ENCODE measurements around the gene HTR3B.
"Not testable (repeated sequence)": the region's sequence is repeated elsewhere in the genome, so short reads cannot be mapped to it uniquely, and the experiment has no call there.

Gene HTR3B

DNA sequence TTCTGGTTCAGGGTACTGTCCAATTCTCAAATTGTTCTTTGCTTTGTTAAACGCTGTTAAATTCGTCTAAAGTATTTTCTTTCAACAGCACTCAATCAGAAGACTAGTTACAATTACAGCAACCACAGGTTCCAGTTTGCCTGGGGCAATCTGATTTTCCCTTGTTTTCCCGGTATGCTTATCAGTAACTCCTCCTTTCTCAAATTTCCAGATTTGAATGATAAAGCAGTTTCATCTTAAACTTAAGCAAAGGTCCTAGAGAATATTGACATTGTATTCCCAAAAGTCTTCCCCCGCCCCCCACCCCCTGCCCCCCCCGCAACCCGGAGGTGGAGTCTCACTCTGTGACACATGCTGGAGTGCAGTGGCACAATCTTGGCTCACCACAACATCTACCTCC, 18.7 kb upstream of the HTR3B start:
- DNase-seq = no peak

DNA sequence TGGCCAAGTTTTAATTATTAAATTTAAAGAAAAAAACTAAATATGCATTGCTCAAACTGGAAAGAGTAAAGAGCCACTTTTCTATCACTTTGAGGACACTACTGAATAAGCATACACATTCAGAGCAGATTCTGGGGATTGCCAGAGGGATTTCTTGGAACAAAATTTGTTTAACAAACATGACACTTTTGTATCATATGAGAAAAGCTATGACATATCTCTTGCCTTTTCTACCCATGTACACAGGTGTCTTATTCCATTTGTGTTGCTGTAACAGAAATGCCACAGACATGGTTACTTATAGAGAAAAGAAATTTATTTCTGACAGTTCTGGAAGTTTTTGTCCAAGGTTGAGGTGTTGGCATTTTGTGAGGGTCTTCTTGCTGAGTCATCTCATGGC, 15.7 kb upstream of the HTR3B start:
- DNase-seq = no peak

DNA sequence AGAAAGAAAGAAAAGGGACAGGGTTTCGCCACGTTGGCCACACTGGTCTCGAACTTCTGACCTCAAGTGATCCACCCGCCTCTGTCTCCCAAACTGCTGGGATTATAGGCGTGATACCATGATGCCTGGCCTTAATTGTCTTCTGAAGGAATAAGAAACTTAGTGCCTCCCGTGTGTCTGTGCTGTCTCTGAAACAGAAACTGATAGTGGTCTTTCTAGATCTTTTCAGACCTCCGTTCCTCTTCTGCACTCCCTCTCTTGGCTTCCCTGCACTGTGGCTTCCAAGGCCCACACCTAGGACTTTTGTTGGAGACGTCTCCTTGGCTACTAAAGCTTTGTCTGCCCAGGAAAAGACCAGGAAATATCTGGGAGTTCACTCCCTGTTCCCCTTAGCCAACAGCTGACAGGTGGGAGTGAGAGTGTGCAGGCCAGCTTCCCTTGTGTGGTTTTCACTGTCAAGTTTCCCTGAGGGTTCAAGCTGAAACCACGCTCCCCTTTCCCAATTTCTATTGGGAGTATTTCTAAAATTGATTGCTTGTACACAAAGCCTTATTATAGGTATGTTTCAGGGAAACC, 10.1 kb upstream of the HTR3B start:
- no peak for DNase-seq

DNA sequence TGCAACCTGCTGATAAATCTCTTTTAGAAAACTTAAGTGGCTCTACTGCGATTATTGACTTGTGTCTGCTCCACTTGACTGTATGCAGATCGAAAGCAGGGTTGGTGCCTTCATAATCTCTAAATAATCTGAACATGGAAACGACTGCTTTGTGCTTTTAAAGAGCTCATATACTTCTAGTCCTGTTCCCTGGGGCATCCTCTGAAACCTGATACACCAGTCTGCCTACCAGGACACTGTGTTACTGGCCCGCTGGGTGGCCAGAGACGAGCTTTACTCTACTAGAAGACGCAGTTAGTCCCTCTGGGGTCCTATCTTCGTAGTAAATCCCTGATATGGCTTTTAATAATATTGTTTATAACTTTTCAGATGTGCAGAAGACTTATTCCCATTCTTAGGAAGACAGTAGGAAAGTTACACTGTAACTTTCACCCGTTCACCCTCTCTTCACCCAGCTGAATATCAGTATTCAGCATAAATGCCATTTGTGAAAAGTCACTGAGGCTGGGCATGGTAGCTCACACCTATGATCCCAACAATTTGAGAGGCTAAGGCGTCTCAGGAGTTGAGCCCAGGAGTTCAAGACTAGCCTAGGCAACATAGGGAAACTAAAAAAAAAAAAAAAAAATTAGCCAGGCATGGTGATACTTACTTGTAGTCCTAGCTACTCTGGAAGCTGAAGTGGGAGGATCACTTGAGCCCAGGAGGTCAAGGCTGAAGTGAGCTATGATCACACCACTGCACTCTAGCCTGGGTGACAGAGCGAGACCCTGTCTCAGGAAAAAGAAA, 9.0 kb upstream of the HTR3B start:
- no peak for DNase-seq

DNA sequence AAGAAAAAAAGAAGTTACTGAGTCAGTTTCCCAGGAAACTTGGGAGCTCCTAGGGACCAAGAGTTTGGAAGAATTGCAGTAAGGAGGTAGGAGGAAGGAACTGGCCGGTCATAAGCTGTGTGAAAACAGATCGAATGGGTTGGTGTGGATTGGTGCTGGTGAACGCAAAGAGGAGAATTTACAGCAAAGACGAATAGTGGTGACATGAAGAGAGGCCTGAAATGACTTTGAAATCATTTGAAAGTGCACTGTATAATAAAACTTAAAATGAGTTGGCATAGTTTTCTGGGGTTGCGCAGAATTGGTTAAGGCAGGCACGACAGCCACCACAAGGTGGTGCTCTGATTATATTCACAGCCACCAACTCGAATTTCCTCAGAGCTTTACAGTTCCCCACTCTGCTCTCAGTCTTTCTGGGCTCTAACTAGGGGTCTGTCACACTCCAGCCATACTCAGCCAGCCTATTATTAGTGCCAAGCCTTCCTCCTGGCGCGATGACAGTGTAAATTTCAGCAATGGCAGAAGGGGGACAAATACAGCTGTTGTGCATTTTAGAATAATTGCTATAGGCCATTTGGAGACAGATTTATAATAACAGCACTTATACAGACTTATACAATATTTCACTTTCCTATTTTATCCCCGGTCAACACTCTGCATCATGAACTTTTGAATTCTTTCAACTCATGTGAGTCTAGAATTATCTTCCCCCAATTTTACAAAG, 8.3 kb upstream of the HTR3B start:
- DNase-seq = no peak

DNA sequence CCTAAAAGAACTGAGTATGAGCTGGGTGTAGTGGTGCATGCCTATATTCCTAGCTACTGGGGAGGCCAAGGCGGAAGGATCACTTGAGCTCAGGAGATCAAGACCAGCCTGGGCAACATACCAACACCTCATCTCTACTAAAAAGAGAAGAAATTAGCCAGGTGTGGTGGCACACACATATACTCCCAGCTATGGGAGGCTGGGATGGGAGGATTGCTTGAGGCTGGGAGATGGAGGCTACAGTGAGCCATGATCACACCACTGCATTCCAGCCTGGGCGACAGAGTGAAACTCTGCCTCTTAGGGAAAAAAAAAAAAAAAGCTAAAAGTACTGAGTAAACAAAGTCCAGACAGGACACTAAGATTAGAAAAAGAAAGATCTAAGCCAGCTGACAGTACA, 3.5 kb upstream of the HTR3B start:
- no peak for DNase-seq

DNA sequence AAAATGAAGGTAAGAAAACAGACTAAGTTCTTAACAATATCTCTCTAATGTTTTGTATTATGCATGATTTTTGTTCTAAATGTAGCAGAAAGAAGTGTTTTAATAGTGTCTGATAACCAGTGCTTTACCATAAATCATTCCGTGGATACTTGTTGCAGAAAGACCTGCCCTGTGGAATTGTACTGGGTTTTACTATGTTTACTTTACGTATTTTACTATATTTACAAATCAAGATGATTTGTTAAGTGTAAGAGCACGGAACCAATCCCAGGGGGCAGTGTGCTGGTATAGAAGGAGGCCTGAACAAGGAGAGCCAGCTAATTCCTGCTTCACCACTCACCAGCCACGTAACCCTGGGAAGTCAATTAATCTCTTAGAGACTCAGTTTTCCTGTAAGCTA, 1.4 kb downstream of the HTR3B start:
- DNase-seq = no peak

DNA sequence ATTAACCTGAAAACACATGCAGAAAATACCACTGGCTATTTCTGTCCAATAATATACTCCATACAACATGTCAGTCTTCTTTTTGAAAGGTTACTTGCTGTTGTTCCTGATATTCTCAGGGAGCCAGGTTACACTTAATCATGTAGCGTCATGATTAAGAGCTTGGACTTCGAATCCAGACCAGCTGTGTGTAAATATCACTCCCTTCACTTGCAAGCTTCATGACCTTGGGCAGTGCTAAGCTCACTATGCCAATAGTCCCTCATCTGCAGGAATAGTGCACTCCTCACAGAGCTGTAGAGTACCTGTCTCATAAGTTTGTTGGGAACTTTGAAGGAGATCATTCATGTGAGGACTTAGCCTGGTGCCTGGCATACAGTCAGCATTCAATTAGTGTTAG, 1.9 kb downstream of the HTR3B start:
- DNase-seq = no peak

DNA sequence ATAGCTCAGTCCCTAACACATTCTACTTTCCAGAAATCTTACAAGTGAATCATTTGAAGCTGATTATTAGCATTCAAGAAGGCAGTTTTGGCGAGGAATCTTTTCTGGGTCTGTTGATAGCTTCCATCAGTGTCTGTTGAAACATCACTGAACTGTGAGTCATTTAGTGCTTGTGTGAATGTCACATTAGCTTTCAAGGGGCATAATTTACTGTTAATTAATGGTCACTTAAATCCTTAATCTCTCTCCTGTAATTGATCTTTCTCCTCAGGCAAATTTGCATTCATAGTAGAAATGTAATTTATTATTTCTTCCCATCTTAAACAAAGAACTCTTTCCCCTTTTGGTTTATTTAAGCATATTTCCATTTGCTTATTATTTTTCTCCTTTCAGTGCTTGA, 2.6 kb downstream of the HTR3B start:
- no peak for DNase-seq

DNA sequence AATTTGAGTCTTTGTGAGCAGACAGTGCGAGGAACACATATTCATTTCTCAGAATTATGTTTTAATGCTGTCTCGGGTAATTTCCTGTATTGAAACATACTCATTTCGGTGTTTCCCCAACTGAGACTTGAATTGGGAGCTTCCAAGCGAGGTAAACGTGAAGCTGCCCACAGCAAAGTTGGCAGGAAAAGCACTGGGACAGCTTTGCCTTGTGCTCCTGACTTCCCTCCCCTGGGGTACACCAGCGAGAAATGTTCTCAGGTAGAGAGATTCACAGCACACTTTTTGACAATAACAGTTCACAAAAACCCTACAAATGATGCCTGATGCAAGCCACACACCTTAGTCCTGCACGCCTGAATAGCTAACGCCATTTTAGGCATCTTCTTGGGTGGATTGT, 3.1 kb downstream of the HTR3B start:
- DNase-seq = no peak

DNA sequence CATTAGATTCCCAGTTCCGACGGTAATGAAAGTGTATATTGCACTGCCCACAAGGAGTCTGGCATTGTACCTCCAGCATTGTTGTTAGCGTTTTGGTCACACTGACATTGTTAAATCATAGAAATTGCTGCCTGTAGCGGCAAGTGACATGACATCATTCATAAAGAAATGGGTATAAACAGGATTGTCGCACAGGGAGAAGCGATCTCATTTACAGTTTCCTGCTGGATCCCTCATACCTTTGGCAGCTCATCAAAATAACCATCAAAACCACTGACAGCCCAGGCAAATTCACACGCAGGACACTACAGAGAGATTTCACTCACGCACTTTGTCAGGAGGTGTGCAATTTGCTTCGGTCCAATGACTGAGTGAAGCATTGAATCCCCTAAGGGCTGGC, 3.5 kb downstream of the HTR3B start:
- DNase-seq = no peak

DNA sequence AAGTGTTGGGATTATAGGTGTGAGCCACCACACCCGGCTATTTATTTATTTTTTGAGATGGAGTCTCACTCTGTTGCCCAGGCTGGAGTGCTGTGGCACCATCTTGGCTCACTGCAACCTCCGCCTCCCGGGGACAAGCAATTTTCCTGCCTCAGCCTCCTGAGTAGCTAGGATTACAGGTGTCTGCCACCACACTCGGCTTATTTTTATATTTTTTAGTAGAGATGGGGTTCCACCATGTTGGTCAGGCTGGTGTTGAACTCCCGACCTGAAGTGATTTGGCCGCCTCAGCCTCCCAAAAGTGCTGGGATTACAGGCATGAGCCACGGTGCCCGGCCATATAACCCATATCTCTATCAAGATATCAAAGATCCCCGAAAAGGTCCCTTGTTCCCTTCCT, 6.9 kb downstream of the HTR3B start:
- DNase-seq = not testable (repeated sequence)

DNA sequence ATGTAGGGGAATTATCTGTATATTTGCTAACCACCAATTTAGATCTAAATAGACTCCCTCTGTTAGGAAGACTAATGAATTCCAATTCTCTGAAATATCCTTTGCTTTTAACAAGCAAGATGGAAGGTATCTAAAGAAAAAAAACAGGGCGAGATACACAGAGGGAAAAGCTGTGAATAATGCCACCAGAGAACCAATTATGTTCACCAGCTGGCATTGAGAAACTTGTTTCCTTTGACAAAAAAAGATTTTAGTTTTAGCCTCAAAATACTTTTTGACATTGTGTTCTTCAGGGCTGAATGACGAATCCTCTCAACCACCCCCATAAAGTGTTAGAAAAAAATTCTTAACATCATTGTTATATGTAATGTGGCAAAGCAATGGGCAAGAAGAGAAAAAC, 19.0 kb downstream of the HTR3B start:
- no peak for DNase-seq

DNA sequence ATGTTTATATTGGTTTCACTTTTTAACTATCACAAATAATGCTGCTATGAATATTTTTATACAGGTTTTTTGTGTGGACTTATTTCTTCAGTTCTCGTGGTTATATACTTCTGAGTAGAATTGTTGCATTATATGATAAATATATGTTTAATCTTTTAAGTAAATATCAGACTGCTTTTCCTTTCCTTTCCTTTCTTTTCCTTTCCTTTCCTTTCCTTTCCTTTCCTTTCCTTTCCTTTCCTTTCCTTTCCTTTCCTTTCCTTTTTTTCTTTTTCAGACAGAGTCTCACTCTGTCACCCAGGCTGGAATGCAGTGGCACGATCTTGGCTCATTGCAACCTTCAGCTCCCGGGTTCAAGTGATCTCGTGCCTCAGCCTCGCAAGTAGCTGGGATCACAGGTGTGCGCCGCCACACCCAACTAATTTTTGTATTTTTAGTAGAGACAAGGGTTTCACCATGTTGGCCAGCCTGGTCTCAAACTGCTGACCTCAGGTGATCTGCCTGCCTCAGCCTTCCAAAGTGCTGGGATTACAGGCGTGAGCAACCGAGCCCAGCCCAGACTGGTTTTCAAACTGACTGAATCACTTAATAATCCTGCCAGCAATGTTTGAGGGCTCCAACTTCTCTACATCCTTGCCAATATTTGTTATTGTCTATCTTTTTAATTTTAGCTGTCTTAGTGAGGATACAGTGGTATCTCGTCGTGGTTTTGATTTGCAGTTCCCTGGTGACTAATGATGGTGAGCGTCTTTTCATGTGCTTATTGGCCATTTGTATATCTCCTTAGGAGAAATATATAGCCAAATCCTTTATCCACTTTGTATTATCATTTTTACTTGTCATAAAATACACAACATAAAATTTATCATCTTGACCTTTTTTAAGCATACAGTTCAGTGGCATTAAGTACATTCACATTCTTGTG, 21.9 kb downstream of the HTR3B start:
- no peak for DNase-seq

DNA sequence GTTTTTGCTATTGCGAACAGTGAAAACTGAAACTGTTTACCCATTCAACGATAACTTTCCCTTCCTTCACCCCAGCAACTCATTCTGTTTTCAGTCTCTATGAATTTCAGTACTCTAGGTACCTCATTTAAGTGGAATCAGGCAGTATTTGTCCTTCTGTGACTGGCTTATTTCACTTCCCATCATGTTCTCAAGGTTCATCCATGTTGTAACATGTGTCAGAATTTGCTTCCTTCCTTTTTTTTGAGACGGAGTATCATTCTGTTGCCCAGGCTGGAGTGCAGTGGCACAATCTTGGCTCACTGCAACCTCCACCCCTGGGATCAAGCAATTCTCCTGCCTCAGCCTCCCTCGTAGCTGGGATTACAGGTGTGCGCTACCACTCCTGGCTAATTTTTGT, 23.7 kb downstream of the HTR3B start:
- no peak for DNase-seq

DNA sequence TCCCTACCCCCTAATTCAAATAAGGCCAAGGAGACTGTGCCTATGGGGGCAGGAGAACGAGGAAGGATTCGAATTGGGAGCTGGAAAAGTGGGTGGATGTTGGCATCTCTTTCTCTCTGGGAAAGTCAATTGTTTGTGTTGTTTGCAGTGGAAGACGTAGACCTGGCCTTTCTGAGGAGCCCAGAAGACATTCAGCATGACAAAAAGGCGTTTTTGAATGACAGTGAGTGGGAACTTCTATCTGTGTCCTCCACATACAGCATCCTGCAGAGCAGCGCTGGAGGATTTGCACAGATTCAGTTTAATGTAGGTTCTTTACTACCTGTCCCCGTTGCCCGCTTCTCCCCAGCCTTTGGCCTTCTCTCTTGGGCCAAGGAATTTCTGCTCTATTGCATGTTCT, 28.2 kb downstream of the HTR3B start:
- no peak for DNase-seq

DNA sequence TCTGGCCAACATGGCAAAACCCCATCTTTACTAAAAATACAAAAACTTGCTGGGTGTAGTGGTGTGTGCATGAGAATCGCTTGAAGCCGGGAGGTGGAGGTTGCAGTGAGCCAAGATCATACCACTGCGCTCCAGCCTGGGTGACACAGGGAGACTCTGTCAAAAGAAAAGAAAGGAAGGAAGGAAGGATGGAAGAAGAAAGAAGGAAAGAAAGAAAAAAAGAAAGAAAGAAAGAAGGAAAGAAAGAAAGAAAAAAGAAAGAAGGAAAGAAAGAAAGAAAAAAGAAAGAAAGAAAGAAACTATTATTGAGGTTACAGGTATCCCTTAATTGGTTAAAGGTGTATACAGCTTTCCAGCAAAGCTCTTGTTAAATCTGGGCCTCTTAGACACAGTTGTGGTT, 29.6 kb downstream of the HTR3B start:
- DNase-seq = not testable (repeated sequence)

DNA sequence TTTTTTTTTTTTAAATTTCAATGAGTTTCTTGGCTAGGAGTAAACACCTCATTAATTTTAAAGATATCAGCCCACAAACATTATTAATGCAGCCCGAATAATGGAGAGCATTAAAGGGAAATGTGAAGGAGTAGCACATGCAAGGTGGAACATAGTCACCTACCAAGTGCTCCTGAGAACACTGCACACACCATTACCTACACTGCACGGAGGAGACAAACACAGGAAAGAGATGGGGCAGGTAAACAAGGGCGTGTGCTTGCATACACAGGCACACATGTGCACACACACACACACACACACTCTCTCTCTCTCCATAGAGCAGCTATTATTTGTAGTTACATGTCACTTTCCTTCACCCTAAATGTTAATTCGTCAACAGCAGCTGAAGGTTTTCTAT, 30.2 kb downstream of the HTR3B start:
- no peak for DNase-seq

DNA sequence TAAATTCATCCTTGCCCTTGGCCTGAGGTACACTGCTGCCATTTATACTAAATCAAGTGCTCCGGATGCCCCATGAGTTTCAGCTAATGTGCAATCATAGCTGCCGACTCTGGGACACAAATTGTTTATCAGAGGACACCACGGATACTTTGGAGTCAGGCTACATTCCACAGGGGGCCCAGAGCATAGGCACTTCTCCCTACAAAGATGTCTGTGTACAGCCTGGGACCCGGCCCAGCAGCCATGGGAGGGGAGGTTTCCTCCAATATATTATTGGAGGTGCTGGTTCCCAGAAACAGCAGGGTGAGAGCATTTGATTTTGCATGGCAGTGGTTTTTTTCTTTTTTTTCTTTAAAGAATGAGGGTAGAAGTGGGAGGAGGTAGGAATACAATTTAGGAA, 31.3 kb downstream of the HTR3B start:
- no peak for DNase-seq

DNA sequence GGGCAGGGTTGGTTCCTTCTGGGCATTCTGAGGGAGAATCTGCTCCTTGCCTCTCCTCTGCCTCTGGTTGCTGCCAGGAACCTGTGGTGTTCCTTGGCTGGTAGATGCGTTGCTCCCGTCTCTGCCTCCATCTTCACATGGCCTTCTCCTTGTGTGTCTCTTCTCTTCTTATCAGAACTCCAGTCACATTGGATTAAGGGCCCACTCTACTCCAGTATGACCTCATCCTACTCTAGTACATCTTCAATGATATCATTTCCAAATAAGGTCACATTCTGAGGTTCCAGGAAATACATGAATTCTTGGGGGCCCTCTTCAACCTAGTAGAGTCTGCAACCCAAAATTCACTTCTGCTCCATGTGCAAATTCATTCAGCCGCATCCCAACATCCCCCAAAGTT, 33.3 kb downstream of the HTR3B start:
- DNase-seq = no peak

DNA sequence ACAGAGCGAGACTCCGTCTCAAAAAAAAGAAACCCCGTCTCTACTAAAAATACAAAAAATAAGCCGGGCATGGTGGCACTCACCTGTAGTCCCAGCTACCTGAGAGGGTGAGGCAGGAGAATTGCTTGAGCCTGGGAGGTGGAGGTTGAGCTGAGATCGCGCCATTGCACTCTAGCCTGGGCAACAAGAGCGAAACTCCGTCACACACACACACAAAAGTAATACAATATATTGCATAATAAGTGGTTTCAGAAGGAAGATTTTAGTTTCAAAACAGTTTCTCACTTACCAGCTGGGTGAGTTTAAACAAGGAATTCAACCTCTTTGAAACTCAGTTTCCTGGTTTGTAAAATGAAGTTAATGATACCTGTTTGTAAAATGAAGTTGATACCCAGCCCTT, 37.7 kb downstream of the HTR3B start:
- DNase-seq = no peak

DNA sequence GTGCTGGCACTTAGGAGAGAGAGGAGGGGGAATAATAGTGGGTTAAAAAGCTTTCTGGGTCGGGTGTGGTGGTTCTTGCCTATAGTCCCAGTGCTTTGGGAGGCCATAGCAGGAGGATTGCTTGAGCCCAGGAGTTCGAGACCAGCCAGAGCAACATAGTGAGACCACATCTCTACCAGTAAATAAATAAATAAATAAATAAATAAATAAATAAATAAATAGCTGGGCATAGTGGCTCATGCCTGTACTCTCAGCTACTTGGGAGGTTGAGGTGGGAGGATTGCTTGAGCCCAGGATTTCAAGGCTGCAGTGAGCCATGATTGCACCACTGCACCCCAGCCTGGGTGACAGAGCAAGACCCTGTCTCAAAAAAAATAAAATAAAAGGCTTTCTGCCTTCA, 41.6 kb downstream of the HTR3B start:
- not testable (repeated sequence) for DNase-seq

DNA sequence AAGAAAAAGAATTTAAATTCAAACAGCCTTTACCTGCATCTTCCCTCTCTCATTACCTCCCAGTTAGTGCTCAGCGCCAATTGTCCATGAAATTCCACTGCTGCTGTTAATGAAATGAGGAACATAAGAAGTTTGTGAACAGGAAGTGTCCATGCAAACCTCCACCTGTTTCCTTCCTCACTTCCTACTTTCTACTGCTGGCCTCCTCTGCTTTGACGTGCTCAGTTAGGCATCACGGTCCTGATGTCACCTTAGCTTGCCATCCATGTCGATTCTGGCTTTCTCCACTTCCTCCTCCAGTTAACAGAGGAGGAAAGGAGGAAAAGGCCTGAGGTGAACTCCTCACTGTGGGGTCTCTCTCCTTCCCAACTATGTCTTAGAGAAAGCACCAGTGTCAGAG, 43.4 kb downstream of the HTR3B start:
- DNase-seq = no peak
